CD4-positive, alpha-beta T cell treated with Interleukin-10 for 1 hour (primary cell): Measurements from ENCODE around the gene ABAT.
"Not testable (repeated sequence)": the region's sequence is repeated elsewhere in the genome, so short reads cannot be mapped to it uniquely, and the experiment has no call there.

ENCODE experiments used
- DNase-seq: peaks from one replicate; pipeline ENCODE4 v3.0.0-alpha.2; 2020

The ABAT gene

GRCh38 chr16:8751481-8752311, 77.3 kb downstream of the ABAT start:
- DNase-seq, result no peak

GRCh38 chr16:8752706-8753105, 78.3 kb downstream of the ABAT start:
- DNase-seq, result no peak

- DNase-seq, result no peak
Observed at GRCh38 chr16:8753416-8754054, 79.1 kb downstream of the ABAT start.

- DNase-seq, result no peak
Observed at GRCh38 chr16:8756755-8757154, 82.3 kb downstream of the ABAT start.

- no peak for DNase-seq
Observed at GRCh38 chr16:8758022-8758421, 83.6 kb downstream of the ABAT start.

- DNase-seq, result no peak
Observed at GRCh38 chr16:8760021-8760420, 85.6 kb downstream of the ABAT start.

- no peak for DNase-seq
Observed at GRCh38 chr16:8761078-8761477, 86.7 kb downstream of the ABAT start.

- DNase-seq, result no peak
Observed at GRCh38 chr16:8762254-8762653, 87.8 kb downstream of the ABAT start.

- DNase-seq, result no peak
Observed at GRCh38 chr16:8763083-8763482, 88.7 kb downstream of the ABAT start.

- DNase-seq, result no peak
Observed at GRCh38 chr16:8763899-8764298, 89.5 kb downstream of the ABAT start.

- no peak for DNase-seq
Observed at GRCh38 chr16:8764525-8765250, 90.3 kb downstream of the ABAT start.

GRCh38 chr16:8767176-8767575, 92.8 kb downstream of the ABAT start:
- DNase-seq, result no peak

GRCh38 chr16:8768283-8768682, 93.9 kb downstream of the ABAT start:
- no peak for DNase-seq

- DNase-seq, result no peak
Observed at GRCh38 chr16:8768692-8769091, 94.3 kb downstream of the ABAT start.

GRCh38 chr16:8773537-8773936, 99.1 kb downstream of the ABAT start:
- DNase-seq, result no peak

- DNase-seq, result no peak
Observed at GRCh38 chr16:8774208-8774607, 99.8 kb downstream of the ABAT start.

- DNase-seq, result no peak
Observed at GRCh38 chr16:8775359-8775758, 100.9 kb downstream of the ABAT start.

- DNase-seq, result no peak
Observed at GRCh38 chr16:8776129-8776584, 101.7 kb downstream of the ABAT start.

- DNase-seq, result no peak
Observed at GRCh38 chr16:8777217-8777616, 102.8 kb downstream of the ABAT start.

- no peak for DNase-seq
Observed at GRCh38 chr16:8781797-8782196, 107.4 kb downstream of the ABAT start.

GRCh38 chr16:8782673-8783072, 108.3 kb downstream of the ABAT start:
- DNase-seq, result no peak

GRCh38 chr16:8785408-8785807, 111.0 kb downstream of the ABAT start:
- DNase-seq, result no peak

- not testable (repeated sequence) for DNase-seq
Observed at GRCh38 chr16:8786316-8786715, 111.9 kb downstream of the ABAT start.
